GM21737 (cell line): ENCODE measurements around the gene PNLDC1.
A peak's percentile ranks its signal among the peaks of the same experiment; 100 is the strongest.
"Not testable (repeated sequence)": the region's sequence is repeated elsewhere in the genome, so short reads cannot be mapped to it uniquely, and the experiment has no call there.

Experiments used
- ATAC-seq: cut with Tn5 transposase; IDR thresholded peaks from one replicate; pipeline ENCODE4 v1.9.1; 2021; ENCODE audit warnings: mild to moderate bottlenecking, moderate library complexity; ENCODE audit not compliant: unreplicated experiment

Gene PNLDC1

DNA sequence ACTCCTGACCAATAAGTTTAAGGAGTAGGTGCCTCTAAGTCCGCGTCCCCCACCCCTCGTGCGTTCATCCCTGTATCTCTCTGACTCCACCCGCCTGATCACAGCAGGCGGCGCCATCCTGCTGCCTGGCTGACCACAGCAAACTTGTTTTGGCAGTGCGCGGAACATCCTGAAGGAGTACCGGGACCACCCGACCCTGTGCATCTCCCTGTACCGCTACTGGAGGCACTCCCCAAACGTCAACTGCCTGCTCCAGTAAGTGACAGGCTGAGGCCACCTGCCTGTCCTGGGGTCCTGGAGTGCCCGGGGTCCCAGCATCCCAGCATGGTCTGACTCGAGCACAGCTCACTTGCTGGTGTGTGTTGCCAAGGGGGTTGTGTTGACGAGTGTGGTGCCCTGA, 19.0 kb downstream of the PNLDC1 start:
- no peak for ATAC-seq

GRCh38 chr6:159819932-159820640, 20.0 kb downstream of the PNLDC1 start:
- peak; percentile 58 for ATAC-seq

DNA sequence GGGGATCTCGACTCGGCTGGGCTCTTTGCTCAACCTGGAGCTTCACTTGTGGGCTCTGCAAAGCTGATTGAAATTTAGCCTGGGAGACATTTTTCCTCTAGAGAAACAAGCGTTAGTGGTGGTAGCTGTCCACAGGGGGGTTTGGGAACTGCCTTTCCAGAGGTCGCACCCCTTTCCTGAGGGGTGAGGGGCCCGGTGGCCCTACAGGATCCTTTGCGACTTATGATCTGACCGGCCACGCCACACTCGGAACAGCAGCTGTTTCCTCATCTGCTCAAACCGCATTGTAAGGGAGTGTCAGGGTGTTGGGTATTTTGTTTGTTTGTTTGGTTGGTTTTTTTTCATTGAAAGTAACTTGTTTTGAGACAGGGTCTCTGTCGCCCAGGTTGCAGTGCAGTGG, 21.0 kb downstream of the PNLDC1 start:
- no peak for ATAC-seq

DNA sequence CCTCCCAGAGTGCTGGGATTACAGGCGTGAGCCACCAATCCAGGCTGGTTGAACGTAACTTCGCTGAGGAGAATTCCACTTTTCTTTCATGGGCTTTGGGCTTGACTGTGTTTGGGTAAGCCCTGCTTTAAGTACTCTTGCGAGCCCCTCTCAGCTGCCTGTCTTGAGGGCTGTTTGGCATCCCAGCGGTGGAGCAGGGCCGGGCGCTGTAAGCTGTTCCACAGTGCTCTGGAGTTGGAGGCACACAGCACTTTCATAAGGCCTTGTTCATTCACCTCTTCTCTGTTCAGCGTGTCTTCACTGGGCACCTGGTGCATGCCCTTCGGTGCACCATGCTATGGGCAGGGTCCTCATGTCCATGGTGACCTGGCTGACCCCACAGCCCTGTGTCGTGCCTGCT, 21.6 kb downstream of the PNLDC1 start:
- no peak for ATAC-seq

GRCh38 chr6:159823953-159824352, 23.9 kb downstream of the PNLDC1 start:
- ATAC-seq: no peak

DNA sequence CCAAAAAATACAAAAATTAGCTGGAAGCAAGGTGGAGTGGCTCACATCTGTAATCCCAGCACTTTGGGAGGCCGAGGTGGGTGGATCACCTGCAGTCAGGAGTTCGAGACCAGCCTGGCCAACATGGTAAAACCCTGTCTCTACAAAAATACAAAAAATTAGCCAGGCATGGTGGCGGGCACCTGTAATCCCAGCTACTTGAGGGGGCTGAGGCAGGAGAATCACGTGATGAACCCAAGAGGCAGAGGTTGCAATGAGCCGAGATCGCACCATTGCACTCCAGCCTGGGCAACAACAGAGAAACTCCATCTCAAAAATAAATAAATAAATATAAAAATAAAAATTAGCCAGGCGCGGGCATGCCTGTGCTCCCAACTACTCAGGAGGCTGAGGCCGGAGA, 24.6 kb downstream of the PNLDC1 start:
- ATAC-seq: not testable (repeated sequence)

GRCh38 chr6:159826004-159826403, 25.9 kb downstream of the PNLDC1 start:
- no peak for ATAC-seq

- ATAC-seq: no peak
These were observed 27.0 kb downstream of the PNLDC1 start for GRCh38 chr6:159826968-159827647.

GRCh38 chr6:159828074-159828473, 28.0 kb downstream of the PNLDC1 start:
- ATAC-seq: no peak

DNA sequence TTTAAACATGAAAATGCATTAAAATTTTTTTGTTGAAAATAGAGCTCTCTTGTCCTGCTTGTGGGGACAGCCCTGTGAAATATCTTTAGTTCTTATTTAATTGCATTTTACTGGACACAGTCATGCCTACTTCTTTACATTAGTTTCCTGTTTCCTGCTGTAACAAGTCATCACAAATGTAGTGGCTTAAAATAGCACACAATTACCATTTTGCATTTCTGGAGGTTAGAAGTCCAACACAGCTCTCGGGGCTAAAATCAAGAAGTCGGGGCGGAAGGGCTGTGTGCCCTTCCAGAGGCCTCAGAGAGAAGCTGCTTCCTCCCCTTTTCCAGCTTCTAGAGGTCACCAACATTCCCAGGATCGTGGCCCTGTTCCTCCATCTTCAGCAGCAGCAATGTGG, 29.4 kb downstream of the PNLDC1 start:
- ATAC-seq: peak; percentile 65

DNA sequence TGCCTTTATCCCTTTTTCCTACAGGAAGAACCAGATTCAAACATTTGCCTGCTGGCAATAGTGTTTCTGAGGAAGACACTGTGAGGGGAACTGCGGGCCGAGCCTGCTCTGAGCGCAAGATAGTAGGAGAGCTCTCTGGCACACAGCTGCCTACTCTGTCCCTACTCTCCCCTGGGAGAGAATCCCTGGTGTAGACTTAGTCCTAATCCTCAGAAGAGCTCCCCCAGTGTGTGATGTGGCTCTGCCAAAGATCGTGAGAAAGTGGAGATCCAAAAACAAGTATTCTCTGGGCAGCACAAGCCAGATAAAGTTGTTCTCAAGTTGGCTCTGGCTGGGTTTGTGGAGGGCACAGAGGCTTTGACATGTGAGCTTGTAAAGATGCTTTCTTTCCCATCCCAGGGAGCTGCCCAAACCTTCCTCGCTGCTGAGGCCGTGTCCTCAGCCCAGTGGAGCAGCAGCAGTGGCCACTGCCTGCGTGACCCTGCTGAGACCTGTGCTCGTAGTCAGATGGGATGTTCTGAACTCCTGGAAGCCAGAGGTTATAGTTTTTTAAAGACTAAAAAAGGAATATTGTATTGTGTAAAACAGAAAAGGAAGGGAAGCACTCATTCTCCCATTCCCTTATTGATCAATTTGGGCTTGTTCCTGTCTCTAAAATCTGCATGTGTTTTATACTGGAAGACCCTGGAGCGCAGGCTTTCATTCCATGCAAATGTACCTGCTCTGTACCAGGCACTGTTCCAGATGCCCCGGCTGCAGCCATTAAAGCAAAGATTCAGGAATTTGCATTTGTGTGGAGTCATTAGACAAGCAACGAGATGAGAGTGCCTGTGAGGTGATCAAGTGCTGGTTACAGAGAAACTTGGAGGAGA, 30.7 kb downstream of the PNLDC1 start:
- ATAC-seq: no peak

DNA sequence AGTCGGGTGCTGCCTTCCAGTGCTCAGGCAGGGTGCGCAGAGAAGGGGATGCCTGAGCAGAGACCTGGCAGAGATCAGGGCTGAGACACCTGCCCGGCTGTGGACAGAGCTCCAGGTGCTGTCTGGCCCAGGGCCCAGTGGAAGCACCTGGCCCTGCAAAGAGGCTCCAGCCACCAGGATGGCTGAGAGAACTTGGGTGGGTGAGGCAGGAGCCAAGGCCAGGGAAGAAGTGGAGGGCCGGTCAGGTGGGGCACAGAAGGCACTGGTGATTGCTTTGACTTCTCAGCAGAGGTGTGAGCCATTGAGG, 31.2 kb downstream of the PNLDC1 start:
- ATAC-seq: no peak

DNA sequence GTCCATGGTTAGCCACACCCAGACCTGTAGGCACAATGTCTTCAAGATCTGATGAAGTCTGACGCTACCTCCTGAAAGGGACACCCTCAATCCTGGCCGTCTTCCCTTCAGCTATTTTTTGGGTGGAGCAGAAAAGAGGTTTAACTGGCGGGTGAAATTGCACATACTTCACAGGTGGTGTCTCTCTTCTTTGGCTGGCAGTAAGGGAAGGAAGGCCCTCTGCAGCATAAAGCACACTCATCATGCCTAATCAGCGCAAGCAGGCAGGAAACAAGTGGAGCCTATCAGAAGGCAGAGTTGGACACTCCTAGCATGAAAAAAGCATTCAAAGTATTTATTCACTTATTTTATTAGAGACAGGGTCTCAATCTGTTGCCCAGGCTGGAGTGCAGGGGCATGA, 32.9 kb downstream of the PNLDC1 start:
- ATAC-seq: no peak

- ATAC-seq: no peak
These were observed 33.5 kb downstream of the PNLDC1 start for GRCh38 chr6:159833556-159833955.

- no peak for ATAC-seq
These were observed 34.0 kb downstream of the PNLDC1 start for GRCh38 chr6:159833997-159834603.

- ATAC-seq: no peak
These were observed 36.8 kb downstream of the PNLDC1 start for GRCh38 chr6:159836718-159837490.

DNA sequence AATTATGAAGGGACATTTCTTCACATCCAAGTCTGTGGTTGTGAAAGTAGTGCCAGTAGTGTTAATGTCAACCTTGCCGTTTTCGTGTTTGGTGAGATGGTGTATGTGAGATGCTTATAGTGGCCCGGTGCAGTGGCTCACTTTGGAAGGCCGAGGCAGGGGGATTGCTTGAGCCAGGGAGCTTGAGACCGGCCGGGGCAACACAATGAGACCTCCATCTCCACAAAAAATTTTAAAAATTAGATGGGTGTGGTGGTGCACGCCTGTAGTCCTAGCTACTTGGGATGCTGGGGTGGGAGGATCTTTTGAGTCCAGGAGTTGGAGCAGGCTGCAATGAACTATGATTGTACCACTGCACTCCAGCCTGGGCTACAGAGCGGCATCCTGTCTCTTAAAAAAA, 37.4 kb downstream of the PNLDC1 start:
- no peak for ATAC-seq

DNA sequence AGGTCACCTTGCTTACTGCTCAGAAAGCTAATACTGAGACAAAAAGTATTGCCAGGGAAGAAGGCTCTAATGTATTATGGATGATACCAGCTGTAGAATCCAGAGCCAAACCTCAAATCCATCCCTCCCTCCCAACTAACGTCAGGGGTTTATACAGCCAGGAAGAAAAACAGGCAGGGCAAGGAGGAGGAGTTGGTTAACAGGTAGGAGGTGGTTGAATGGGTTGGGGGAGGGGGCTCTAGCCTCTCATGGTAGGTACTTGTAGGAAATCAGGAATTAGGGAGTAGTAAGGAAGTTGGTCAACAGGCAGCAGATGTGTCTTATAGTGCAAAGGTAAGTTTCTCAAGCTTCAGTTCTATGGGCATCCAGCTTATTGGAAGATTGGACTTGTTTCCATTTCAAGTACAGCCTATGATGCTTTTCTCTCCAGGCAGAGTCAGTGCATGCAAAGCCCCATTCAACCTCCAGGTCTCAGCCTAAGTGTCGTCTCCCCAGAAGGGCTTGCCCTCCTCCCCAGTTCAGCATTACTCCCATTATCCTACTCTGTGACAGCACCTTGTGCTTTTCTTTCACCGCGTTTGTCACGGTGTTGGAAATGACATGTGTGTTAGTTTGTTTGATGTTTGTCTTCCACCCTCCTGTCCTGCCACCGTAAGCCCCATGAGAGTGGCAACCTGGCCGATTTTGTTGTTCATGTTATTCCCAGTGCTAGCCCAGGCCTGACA, 38.1 kb downstream of the PNLDC1 start:
- ATAC-seq: no peak

DNA sequence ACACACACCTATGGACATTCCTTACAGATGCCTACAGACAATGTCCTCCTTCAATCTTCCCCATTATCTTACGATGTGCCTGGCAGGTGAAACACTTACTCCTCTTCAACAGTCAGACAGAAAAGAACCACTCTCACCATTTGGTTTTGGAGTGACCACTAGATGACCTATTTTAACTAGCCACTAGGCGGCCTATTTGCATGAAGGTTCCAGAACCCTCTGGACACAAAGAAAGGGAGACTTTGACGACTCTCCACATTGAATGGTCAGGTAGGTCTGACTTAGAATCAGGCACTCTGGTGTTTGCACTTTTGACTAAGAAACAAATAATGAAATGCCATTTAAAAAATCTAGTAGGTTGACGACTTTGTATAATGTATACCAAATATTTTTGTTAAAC, 42.0 kb downstream of the PNLDC1 start:
- no peak for ATAC-seq
